Progenitor cell of endocrine pancreas (in vitro differentiated cells): ENCODE measurements around the gene CIC. TPM values are rescaled to one million over a fixed set of nuclear protein-coding genes. Genes with fewer than 3 reads are reported as not detected.

Experiments used
- DNase-seq: peaks from one replicate; pipeline ENCODE4 v3.0.0; 2021; ENCODE audit warnings: low spot score; ENCODE audit not compliant: unreplicated experiment
- H3K27ac Mint-ChIP-seq: 2 replicates; pipeline ENCODE4 v1.8.0; 2021; ENCODE audit warnings: mild to moderate bottlenecking, moderate library complexity, mixed read lengths
- H3K27me3 Mint-ChIP-seq: 2 replicates; pipeline ENCODE4 v1.8.0; 2021; ENCODE audit warnings: mixed read lengths
- H3K36me3 Mint-ChIP-seq: 2 replicates; pipeline ENCODE4 v1.8.0; 2022; ENCODE audit warnings: mixed read lengths; ENCODE audit not compliant: insufficient read depth
- H3K4me1 Mint-ChIP-seq: 2 replicates; pipeline ENCODE4 v1.8.0; 2021; ENCODE audit warnings: low read depth, mixed read lengths
- H3K4me3 Mint-ChIP-seq: 2 replicates; pipeline ENCODE4 v1.8.0; 2021; ENCODE audit warnings: low read depth, mild to moderate bottlenecking, moderate library complexity, mixed read lengths
- H3K9me3 Mint-ChIP-seq: 2 replicates; pipeline ENCODE4 v1.8.0; 2021; ENCODE audit warnings: low read depth, mixed read lengths
- total RNA-seq: library from RNA; stranded (reverse); gene quantifications from 2 replicates; pipeline ENCODE4 v1.2.1, GENCODE V29; 2021
- TF ChIP-seq, protein P1 (sequence below): fragments of 200-600 bp; sonication (generic); IDR thresholded peaks from one replicate; pipeline ENCODE4 v1.5.0; 2021; ENCODE audit warnings: antibody characterized with exemption, mild to moderate bottlenecking; ENCODE audit not compliant: unreplicated experiment

CIC gene
- total RNA-seq, 1 donor from 2014 or later: 86.0 TPM

DNA sequence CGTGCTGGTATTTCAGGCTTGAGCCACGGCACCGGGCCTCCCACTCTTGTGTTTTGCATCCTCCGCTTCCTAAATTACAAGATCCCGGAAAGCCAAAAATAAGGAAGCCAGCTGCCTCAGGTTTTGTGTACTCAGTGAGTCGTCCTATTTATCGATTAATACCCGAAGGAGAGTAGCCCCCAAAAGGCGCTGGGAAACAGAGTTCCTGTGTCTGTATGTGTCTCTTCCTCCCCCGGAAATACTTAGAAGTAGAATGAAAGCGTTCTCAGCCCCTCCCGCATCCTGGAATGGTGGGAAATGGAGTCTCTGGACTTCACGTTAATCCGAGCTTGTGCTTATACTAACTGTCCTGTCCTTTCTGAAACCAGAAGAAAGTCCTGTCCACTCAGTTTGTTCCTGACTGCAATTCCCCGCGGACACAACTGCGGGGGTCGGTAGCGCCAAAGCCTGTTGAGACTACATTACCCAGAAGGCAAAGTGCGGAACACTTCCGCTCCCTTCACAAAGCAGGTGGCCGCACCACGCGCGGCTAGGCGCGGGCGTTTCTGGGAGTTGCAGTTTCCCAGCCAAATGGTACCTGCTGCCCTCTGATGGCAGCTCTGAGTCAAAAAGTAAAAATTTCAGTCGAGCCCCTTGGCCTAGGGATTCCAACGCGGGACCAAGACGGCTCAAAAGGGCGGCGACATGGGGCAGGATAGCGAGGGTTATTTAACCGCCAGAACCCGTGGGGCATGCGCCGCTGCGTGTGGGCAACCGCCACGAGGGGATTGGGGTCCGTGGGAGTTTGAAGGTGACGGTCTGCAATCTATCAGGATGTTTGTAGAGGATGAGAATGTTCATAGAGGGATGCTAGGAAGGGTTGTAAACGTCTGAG, 24.5 kb upstream of the CIC start:
- DNase-seq: peak; percentile 83
- H3K27ac Mint-ChIP-seq: peak overlapping the region; percentile 99
- H3K36me3 Mint-ChIP-seq: peaks cover 5% of the 10 kb centered on the region
- TF ChIP-seq, protein P1, sequence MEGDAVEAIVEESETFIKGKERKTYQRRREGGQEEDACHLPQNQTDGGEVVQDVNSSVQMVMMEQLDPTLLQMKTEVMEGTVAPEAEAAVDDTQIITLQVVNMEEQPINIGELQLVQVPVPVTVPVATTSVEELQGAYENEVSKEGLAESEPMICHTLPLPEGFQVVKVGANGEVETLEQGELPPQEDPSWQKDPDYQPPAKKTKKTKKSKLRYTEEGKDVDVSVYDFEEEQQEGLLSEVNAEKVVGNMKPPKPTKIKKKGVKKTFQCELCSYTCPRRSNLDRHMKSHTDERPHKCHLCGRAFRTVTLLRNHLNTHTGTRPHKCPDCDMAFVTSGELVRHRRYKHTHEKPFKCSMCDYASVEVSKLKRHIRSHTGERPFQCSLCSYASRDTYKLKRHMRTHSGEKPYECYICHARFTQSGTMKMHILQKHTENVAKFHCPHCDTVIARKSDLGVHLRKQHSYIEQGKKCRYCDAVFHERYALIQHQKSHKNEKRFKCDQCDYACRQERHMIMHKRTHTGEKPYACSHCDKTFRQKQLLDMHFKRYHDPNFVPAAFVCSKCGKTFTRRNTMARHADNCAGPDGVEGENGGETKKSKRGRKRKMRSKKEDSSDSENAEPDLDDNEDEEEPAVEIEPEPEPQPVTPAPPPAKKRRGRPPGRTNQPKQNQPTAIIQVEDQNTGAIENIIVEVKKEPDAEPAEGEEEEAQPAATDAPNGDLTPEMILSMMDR: peak; percentile 67
- peaks cover 22% of the 10 kb centered on the region for H3K4me1 Mint-ChIP-seq
- no peaks in the 10 kb centered on the region for H3K27me3 Mint-ChIP-seq
- peak overlapping the region; percentile 89 for H3K4me3 Mint-ChIP-seq
- no peaks in the 10 kb centered on the region for H3K9me3 Mint-ChIP-seq

- Mint-ChIP-seq H3K9me3 (no peaks in the 10 kb centered on the region), H3K4me1 (peaks cover 22% of the 10 kb centered on the region), H3K27ac (peak overlapping the region; percentile 99), H3K27me3 (no peaks in the 10 kb centered on the region), H3K36me3 (peaks cover 5% of the 10 kb centered on the region), H3K4me3 (peak overlapping the region; percentile 89)
- DNase-seq: no peak
- TF ChIP-seq, protein P1: no peak
Measured at GRCh38 chr19:42245231-42245630, 23.8 kb upstream of the CIC start.

DNA sequence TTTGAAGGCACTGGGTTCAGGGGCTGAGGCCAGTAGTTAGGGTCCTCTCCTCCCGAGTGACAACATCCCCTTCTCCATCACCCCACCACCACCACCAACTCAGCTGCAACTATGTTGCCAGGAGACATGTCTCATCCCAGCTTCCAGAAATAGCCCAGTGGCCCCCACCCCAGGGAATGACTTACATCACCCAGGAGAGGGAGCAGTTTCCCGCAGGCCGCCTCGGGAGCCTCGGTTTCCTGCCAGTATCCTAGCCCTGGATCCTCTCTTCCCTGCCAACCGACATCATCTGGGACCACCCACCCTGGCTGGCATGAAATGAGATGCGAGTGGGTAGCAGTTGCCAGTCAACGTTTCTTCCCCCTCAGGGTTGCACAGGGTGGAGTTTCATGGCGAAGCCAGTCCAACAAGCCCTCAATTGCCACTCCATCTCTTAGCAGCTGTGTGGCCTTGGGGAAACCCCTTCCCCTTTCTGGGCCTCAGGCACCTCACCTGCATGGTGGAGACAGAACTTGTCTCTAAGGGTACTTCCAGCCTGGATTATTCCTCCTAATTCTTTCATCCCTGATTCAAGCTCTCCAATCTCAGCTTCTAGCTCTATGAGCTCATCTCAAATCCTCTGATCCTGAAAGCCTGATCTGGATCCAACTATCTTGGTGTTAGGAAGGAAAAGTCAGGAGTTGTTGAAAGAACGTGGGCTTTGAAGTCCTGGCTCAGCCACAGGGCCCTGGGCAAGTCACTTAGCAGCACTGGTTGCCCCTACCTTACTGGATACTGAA, 22.7 kb upstream of the CIC start:
- Mint-ChIP-seq H3K9me3 (no peaks in the 10 kb centered on the region), H3K27ac (peak overlapping the region; percentile 76), H3K27me3 (no peaks in the 10 kb centered on the region), H3K4me3 (no peak overlapping the region), H3K36me3 (peaks cover 3% of the 10 kb centered on the region), H3K4me1 (peaks cover 20% of the 10 kb centered on the region)
- no peak for DNase-seq
- TF ChIP-seq, protein P1: peak; percentile 38

DNA sequence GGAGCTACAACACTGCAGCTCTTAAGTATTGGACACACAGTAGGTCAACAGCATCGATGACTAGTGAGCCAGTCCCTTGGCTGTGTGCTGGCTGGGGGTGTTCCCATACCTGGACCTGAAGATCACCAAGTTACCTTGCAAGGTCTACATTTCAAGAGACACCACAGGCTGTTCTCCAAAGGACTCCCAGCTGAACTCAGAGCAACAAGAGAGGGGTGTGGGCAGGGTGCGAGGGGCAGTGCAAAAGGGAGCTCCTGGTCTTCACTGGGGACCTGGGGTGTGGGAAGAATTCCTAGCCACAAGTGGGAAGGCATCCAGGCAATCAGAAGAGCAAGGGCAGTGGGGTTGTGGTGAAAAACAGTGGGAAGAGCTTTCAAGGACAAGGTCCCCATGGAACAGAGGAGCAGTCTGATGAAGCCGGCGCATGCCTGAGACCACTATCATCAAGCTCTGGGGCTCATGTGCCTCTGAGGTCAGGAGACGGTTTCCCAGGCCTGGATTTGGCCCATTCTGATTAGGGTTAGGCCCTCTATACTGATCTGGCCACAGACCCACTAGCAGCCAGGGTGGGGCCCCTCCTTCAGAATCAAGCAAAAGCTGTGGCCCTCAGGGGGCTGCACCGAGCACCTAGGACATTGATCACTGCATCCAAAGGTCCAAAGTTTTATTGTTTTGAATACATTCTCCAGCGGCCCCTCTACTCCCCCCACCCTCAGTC, 22.0 kb upstream of the CIC start:
- H3K9me3 Mint-ChIP-seq: no peaks in the 10 kb centered on the region
- no peaks in the 10 kb centered on the region for H3K27me3 Mint-ChIP-seq
- no peak overlapping the region for H3K4me3 Mint-ChIP-seq
- peaks cover 3% of the 10 kb centered on the region for H3K36me3 Mint-ChIP-seq
- peaks cover 21% of the 10 kb centered on the region for H3K4me1 Mint-ChIP-seq
- no peak for DNase-seq
- TF ChIP-seq, protein P1: no peak
- H3K27ac Mint-ChIP-seq: no peak overlapping the region
